Caco-2 (cell line): ENCODE results near the gene RRP9. TPM values are rescaled to one million over a fixed set of nuclear protein-coding genes. Genes with fewer than 3 reads are reported as not detected.

Experiments used
- BruUV-seq: library from RNA; stranded (reverse); fragments of 400-500 nt; replicated peaks from 2 replicates; lab custom pipeline; 2021; lab: Mats Ljungman, UMichigan
- CTCF ChIA-PET: fragments of 300-600 bp; sonication (Branson Sonifier 250); formaldehyde crosslinking; loops from one replicate; lab custom pipeline; 2022; ENCODE audit warnings: antibody characterized with exemption; lab: Charles Lee
- POLR2A ChIA-PET: fragments of 300-600 bp; sonication (Branson Sonifier 250); formaldehyde crosslinking; loops from one replicate; lab custom pipeline; 2022; ENCODE audit warnings: antibody characterized with exemption; lab: Charles Lee
- DNase-seq, 2 experiments: peaks; one replicate each; pipeline versions ENCODE4 v3.0.0 to v3.0.0-alpha.2; 2020 to 2022
- H3K27me3 ChIP-seq: replicated peaks from 2 replicates; pipeline ENCODE4 v1.6.0; 2011; ENCODE audit warnings: low read length; ENCODE audit not compliant: control insufficient read depth, insufficient read depth
- H3K36me3 ChIP-seq: 2 replicates; pipeline ENCODE4 v1.5.1; 2011; ENCODE audit warnings: low read length; ENCODE audit not compliant: control insufficient read depth, insufficient read depth
- H3K4me1 ChIP-seq: fragments of 250-450 bp; sonication (Bioruptor Pico); 2 replicates; pipeline ENCODE4 v1.5.1; 2020; ENCODE audit warnings: mild to moderate bottlenecking
- H3K4me3 ChIP-seq: 2 replicates; pipeline ENCODE4 v1.5.1; 2011; ENCODE audit warnings: low read depth, mild to moderate bottlenecking, control low read depth, low read length
- H3K9me3 ChIP-seq: fragments of 250-450 bp; sonication (Bioruptor Pico); 2 replicates; pipeline ENCODE4 v1.5.1; 2020; ENCODE audit warnings: mild to moderate bottlenecking, moderate library complexity
- H3K27ac Mint-ChIP-seq: one replicate; pipeline ENCODE4 v1.8.0; 2022; ENCODE audit warnings: mixed read lengths; ENCODE audit not compliant: unreplicated experiment
- H3K27me3 Mint-ChIP-seq: one replicate; pipeline ENCODE4 v1.8.0; 2022; ENCODE audit warnings: mixed read lengths; ENCODE audit not compliant: insufficient read depth, unreplicated experiment
- H3K36me3 Mint-ChIP-seq: one replicate; pipeline ENCODE4 v1.8.0; 2022; ENCODE audit warnings: mild to moderate bottlenecking, mixed read lengths; ENCODE audit not compliant: insufficient read depth, unreplicated experiment
- H3K4me1 Mint-ChIP-seq: one replicate; pipeline ENCODE4 v1.8.0; 2022; ENCODE audit warnings: low read depth, mixed read lengths; ENCODE audit not compliant: unreplicated experiment
- H3K4me3 Mint-ChIP-seq: one replicate; pipeline ENCODE4 v1.8.0; 2022; ENCODE audit warnings: mild to moderate bottlenecking, moderate library complexity, mixed read lengths; ENCODE audit not compliant: unreplicated experiment
- H3K9me3 Mint-ChIP-seq: one replicate; pipeline ENCODE4 v1.8.0; 2022; ENCODE audit warnings: mixed read lengths; ENCODE audit not compliant: unreplicated experiment
- intact Hi-C: fragments of 100-400 bp; cut with micrococcal nuclease; formaldehyde crosslinking; loops from one replicate; pipeline ENCODE4 v1.10.0; 2022; ENCODE audit not compliant: unreplicated experiment
- total RNA-seq: library from RNA; stranded (reverse); gene quantifications from 2 replicates; pipeline ENCODE4 v1.2.3, GENCODE V29; 2022
- TF ChIP-seq, protein P1 (sequence below), 2 experiments: fragments of 200-600 bp in 1 of 2; IDR thresholded peaks; 1 replicate in 1 of 2; 2 replicates in 1 of 2; pipeline versions ENCODE4 v1.5.1 to v1.8.0; 2011 to 2022; ENCODE audit warnings: antibody characterized with exemption in 1 of 2, control low read depth in 1 of 2, inconsistent platforms in 1 of 2, low read depth in 1 of 2, low read length in 1 of 2, mild to moderate bottlenecking in 1 of 2, moderate library complexity in 1 of 2; ENCODE audit not compliant: insufficient read depth in 1 of 2, severe bottlenecking in 1 of 2, unreplicated experiment in 1 of 2

Gene RRP9
- total RNA-seq, 1 experiment from 2014 or later = 39.1 TPM

DNA sequence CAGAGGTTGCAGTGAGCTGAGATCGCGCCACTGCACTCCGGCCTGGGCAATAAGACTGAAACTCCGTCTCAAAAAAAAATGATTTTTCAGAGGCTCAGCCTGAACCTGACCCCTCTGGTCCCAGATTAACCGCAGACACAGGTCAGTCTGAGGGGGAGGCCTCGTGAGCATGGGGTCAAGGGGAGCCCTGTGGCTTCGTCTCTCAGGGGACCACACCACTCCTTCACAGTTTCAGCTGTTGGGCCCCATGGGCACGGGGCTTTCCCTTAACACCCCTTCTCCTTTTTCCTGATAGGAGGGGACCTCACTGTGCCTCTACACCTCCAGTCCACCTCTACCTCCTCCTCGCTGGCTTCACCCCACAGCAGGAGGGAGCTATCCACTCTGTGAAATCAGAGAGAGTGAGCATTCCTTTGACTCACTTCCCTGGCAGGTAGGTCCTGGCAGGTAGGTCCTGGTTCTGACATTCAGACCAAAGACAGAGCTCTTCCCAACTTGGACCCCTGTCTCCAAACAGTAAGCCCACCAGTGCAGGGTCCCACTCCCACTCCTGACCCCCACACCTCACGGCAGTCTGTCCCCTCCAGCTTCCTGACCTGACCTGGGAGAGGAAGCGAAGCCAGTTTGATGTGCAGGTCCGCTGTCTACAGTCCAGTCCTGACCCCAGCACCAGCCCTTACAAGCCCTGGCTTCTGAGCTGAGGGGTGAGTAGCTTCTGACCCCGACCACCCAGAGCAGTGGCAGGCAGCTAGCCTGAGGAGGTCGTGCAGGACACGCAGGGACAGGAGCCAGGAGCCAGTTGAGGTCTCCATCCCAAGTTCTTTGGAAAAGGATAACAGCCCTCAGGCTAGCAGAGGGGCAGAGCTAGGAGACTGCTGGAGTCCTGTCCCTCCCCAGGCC is 9.0 kb downstream of the RRP9 start:
- no peak overlapping the region for H3K27ac Mint-ChIP-seq
- CTCF ChIA-PET = no interaction called here
- DNase-seq = no peak
- Histone ChIP-seq H3K9me3 (no peaks in the 10 kb centered on the region), H3K4me3 (no peak overlapping the region), H3K36me3 (no peaks in the 10 kb centered on the region; the same call in 1 of the 2 replicates), H3K27me3 (no peaks in the 10 kb centered on the region), H3K4me1 (no peaks in the 10 kb centered on the region)
- no peaks in the 10 kb centered on the region for H3K4me1 Mint-ChIP-seq
- no peaks in the 10 kb centered on the region for H3K9me3 Mint-ChIP-seq
- BruUV-seq = no TSS peak
- H3K27me3 Mint-ChIP-seq = no peaks in the 10 kb centered on the region
- POLR2A ChIA-PET = no interaction called here
- peaks cover 39% of the 10 kb centered on the region for H3K36me3 Mint-ChIP-seq
- no peak overlapping the region for H3K4me3 Mint-ChIP-seq
- TF ChIP-seq, protein P1, sequence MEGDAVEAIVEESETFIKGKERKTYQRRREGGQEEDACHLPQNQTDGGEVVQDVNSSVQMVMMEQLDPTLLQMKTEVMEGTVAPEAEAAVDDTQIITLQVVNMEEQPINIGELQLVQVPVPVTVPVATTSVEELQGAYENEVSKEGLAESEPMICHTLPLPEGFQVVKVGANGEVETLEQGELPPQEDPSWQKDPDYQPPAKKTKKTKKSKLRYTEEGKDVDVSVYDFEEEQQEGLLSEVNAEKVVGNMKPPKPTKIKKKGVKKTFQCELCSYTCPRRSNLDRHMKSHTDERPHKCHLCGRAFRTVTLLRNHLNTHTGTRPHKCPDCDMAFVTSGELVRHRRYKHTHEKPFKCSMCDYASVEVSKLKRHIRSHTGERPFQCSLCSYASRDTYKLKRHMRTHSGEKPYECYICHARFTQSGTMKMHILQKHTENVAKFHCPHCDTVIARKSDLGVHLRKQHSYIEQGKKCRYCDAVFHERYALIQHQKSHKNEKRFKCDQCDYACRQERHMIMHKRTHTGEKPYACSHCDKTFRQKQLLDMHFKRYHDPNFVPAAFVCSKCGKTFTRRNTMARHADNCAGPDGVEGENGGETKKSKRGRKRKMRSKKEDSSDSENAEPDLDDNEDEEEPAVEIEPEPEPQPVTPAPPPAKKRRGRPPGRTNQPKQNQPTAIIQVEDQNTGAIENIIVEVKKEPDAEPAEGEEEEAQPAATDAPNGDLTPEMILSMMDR (IDR thresholded peaks at IDR 0.05; ENCODE audit: insufficient read depth in 1 of 2, low read depth in 1 of 2, low read length in 1 of 2, severe bottlenecking in 1 of 2, unreplicated experiment in 1 of 2) = no peak
- intact Hi-C loops = no loop called here

DNA sequence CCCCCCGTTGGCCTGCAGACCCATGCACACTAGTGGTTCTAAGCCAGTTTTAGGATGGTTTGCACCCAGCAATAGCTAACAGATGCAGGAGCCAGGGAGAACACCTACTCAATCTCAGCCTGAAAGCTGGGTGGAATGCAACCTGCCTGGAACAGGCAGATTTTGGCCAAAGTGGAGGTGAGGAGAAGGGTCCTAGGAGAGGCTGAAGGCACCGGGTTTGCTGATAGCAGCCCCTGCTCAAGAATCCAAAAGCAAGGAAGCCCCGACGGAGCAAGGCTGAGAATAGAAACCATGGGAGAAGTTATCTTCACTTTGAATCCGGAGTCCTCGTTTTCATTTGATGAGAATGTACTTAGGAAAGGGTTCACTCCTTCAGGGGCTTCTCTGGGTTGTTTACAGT is 9.9 kb downstream of the RRP9 start:
- Mint-ChIP-seq H3K36me3 (peaks cover 32% of the 10 kb centered on the region), H3K27me3 (no peaks in the 10 kb centered on the region)

DNA sequence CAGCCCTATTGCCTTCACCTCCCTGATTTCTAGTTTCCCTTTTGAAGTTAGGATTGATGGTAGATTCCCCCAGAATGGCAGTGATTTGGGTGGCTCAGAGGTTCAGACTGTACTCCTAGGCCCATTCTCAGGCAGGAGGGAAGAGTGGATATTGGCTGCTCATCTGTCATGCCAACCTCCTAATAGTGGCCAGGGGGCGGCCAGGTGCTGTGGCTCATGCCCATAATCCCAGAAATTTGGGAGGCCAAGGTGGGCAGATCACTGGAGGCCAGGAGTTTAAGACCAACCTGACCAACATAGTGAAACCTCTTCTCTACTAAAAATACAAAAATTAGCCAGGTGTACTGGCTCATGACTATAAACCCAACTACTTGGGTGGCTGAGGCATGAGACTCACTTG is 11.3 kb downstream of the RRP9 start:
- Mint-ChIP-seq H3K27ac (no peak overlapping the region), H3K4me3 (no peak overlapping the region), H3K27me3 (no peaks in the 10 kb centered on the region), H3K36me3 (peaks cover 28% of the 10 kb centered on the region), H3K9me3 (no peaks in the 10 kb centered on the region), H3K4me1 (no peaks in the 10 kb centered on the region)
- no peak for DNase-seq
- Histone ChIP-seq H3K9me3 (no peaks in the 10 kb centered on the region), H3K36me3 (no peaks in the 10 kb centered on the region), H3K27me3 (no peaks in the 10 kb centered on the region), H3K4me3 (no peak overlapping the region), H3K4me1 (no peaks in the 10 kb centered on the region)
- TF ChIP-seq, protein P1 (IDR thresholded peaks at IDR 0.05; ENCODE audit: insufficient read depth in 1 of 2, low read depth in 1 of 2, low read length in 1 of 2, severe bottlenecking in 1 of 2, unreplicated experiment in 1 of 2) = no peak
- ChIA-PET POLR2A (no interaction called here), CTCF (interaction anchor here (0.6 kb wide), 1 partner anchor 169 kb away, joined by 3 read pairs; no protein-coding TSS in a partner anchor)
- BruUV-seq = no TSS peak
- intact Hi-C loops = no loop called here

More for the DNA sequence above, 9.9 kb downstream of the RRP9 start:
- intact Hi-C loops = no loop called here
- DNase-seq = no peak
- CTCF ChIA-PET = no interaction called here
- POLR2A ChIA-PET = interaction anchor here (0.6 kb wide), 1 partner anchor 1564 kb away, joined by 17 read pairs; no protein-coding TSS in a partner anchor
- no peaks in the 10 kb centered on the region for H3K4me1 Mint-ChIP-seq
- TF ChIP-seq, protein P1 (IDR thresholded peaks at IDR 0.05; ENCODE audit: insufficient read depth in 1 of 2, low read depth in 1 of 2, low read length in 1 of 2, severe bottlenecking in 1 of 2, unreplicated experiment in 1 of 2) = no peak
- no peak overlapping the region for H3K27ac Mint-ChIP-seq
- BruUV-seq = no TSS peak
- Histone ChIP-seq H3K4me3 (no peak overlapping the region), H3K9me3 (no peaks in the 10 kb centered on the region), H3K4me1 (no peaks in the 10 kb centered on the region), H3K36me3 (no peaks in the 10 kb centered on the region), H3K27me3 (no peaks in the 10 kb centered on the region)
- H3K9me3 Mint-ChIP-seq = no peaks in the 10 kb centered on the region
- H3K4me3 Mint-ChIP-seq = no peak overlapping the region
